ENCODE data around the gene ZNF32. TPM values are rescaled to one million over a fixed set of nuclear protein-coding genes. Genes with fewer than 3 reads are reported as not detected.

ZNF32 gene
- total and polyA plus RNA-seq, 2 donors (not counting 3 experiments of a cell fraction or from before 2014, with no cell fraction given): 12.5 to 14.4 TPM

DNA sequence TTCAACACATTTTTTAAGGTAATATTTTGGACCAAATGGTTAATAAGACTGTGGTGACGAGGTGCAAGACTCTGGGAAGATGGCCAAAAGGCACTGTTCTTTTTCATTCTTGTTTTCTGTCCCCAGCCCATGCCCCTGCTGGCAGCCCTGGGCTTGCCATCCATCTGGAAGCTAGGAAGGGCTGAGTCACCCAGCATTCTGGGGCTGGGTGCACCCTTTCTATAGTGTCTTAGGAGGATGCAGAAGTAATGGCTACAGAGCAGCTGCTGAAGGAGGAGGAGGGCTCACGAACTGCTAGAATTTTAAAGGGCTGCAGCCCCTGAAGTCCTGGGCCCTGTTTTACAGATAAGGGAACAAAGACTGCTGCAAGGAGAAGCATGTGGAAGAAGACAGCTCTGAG, 42.8 kb upstream of the ZNF32 start:
- H3K4me1 ChIP-seq (ENCODE audit: control insufficient read depth, extremely low read depth, insufficient read depth, low read length): peaks cover 31% of the 10 kb centered on the region
- FAIRE-seq: no peak
- ChIA-PET POLR2A (no interaction called here), CTCF (interaction anchor here (0.6 to 7.4 kb wide), 7 partner anchors 9 to 695 kb away, joined by 3 to 90 read pairs (median 4); no protein-coding TSS in a partner anchor)
- no peak overlapping the region for H3K4me2 ChIP-seq (ENCODE audit: insufficient read depth, low read length)
- BruUV-seq (replicated peaks): no TSS peak
- no peak overlapping the region for H3K9ac ChIP-seq (replicated peaks; ENCODE audit: extremely low read depth, insufficient read depth, low read length)
- no peaks in the 10 kb centered on the region for H3K36me3 ChIP-seq (ENCODE audit: control insufficient read depth in 2 of 2, extremely low read depth in 1 of 2, insufficient read depth in 2 of 2, low read length in 2 of 2)
- no peaks in the 10 kb centered on the region for H4K20me1 ChIP-seq (replicated peaks; ENCODE audit: control insufficient read depth, extremely low read depth, insufficient read depth, low read length)
- H3K4me3 ChIP-seq (replicated peaks in 1 of 3; ENCODE audit: insufficient read depth in 1 of 3, low read depth in 1 of 3, low read length in 3 of 3): no peak overlapping the region
- intact Hi-C loops (cut with micrococcal nuclease): loop anchor here (5.0 kb wide), 2 partner anchors 81 to 356 kb away; no protein-coding TSS in a partner anchor
- H3K9me3 ChIP-seq (replicated peaks; ENCODE audit: control insufficient read depth, insufficient read depth, low read length): no peaks in the 10 kb centered on the region
- H3K79me2 ChIP-seq (ENCODE audit: control insufficient read depth, insufficient read depth, low read length): no peaks in the 10 kb centered on the region
- H3K9me1 ChIP-seq (replicated peaks; ENCODE audit: control insufficient read depth, extremely low read depth, insufficient read depth, low read length): no peaks in the 10 kb centered on the region
- dilution Hi-C loops (cut with MboI; ENCODE audit: extremely low pct_ligation_motif_present, low sequenced_read_pairs): no loop called here
- no peaks in the 10 kb centered on the region for H3K27me3 ChIP-seq (ENCODE audit: control insufficient read depth in 2 of 2, insufficient read depth in 2 of 2, low read length in 2 of 2)
- no peak overlapping the region for H3K27ac ChIP-seq (ENCODE audit: insufficient read depth, low read depth, low read length)
- H2AFZ ChIP-seq (ENCODE audit: low read depth, low read length): no peak overlapping the region
- DNase-seq (ENCODE audit: low read depth, low spot score): no peak
- TF ChIP-seq EZH2 (IDR thresholded peaks at IDR 0.05; ENCODE audit: borderline replicate concordance, low read depth, low read length, severe bottlenecking) (no peak), FOS (IDR thresholded peaks at IDR 0.05; ENCODE audit: borderline replicate concordance, insufficient read depth, low read length) (peak; percentile 21), JUN (IDR thresholded peaks at IDR 0.05; ENCODE audit: borderline replicate concordance, insufficient read depth, insufficient read length, low read depth) (no peak), MYC (IDR thresholded peaks at IDR 0.05; ENCODE audit: low read depth, low read length) (no peak)
- TF ChIP-seq, protein P1, sequence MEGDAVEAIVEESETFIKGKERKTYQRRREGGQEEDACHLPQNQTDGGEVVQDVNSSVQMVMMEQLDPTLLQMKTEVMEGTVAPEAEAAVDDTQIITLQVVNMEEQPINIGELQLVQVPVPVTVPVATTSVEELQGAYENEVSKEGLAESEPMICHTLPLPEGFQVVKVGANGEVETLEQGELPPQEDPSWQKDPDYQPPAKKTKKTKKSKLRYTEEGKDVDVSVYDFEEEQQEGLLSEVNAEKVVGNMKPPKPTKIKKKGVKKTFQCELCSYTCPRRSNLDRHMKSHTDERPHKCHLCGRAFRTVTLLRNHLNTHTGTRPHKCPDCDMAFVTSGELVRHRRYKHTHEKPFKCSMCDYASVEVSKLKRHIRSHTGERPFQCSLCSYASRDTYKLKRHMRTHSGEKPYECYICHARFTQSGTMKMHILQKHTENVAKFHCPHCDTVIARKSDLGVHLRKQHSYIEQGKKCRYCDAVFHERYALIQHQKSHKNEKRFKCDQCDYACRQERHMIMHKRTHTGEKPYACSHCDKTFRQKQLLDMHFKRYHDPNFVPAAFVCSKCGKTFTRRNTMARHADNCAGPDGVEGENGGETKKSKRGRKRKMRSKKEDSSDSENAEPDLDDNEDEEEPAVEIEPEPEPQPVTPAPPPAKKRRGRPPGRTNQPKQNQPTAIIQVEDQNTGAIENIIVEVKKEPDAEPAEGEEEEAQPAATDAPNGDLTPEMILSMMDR (IDR thresholded peaks at IDR 0.05; ENCODE audit: extremely low read depth in 1 of 2, insufficient read depth in 1 of 2, low read depth in 1 of 2, low read length in 2 of 2): peak in 1 of 2 donors; percentile 10
